Measurements from ENCODE around the gene ZNF784.

GRCh38 chr19:55593096-55593772, 31.1 kb downstream of the ZNF784 start:
- TF ChIP-seq FOXP2 (optimal IDR thresholded peaks at IDR 0.05; ENCODE audit: borderline replicate concordance, extremely low read depth, extremely low read length, insufficient read depth), result no peak
- no peak for TF ChIP-seq REST (IDR thresholded peaks at IDR 0.05; ENCODE audit: insufficient read depth in 1 of 2, low read depth in 2 of 2, low read length in 2 of 2)
- TF ChIP-seq POLR2AphosphoS5 (IDR thresholded peaks at IDR 0.05; ENCODE audit: low read depth, low read length), result no peak
- TF ChIP-seq SIN3A (IDR thresholded peaks at IDR 0.05; ENCODE audit: borderline replicate concordance, insufficient read depth, low read length), result no peak
- no peak for TF ChIP-seq TAF1 (IDR thresholded peaks at IDR 0.05; ENCODE audit: borderline replicate concordance, insufficient read depth, low read length)

Data from PFSK-1 (cell line).